ENCODE data around the gene ACSM2B.
"Not testable (repeated sequence)": the region's sequence is repeated elsewhere in the genome, so short reads cannot be mapped to it uniquely, and the experiment has no call there.

Gene ACSM2B

GRCh38 chr16:20576145-20576544 is at the start of gene ACSM2B:
Gene ACSM2B (minus strand): TSS chr16:20576367. CDS start chr16:20564845, 11,522 bp downstream.
- DNase-seq; intact Hi-C loops (cut with DNase I): not testable (repeated sequence)

GRCh38 chr16:20624882-20625807 is 49.0 kb upstream of the ACSM2B start:
- no peak for DNase-seq
- intact Hi-C loops (cut with DNase I), result no loop called here

- intact Hi-C loops (cut with DNase I), result no loop called here
- DNase-seq, result no peak
These were observed 48.0 kb upstream of the ACSM2B start for GRCh38 chr16:20624205-20624604.

GRCh38 chr16:20622498-20622870 is 46.3 kb upstream of the ACSM2B start:
- no peak for DNase-seq
- intact Hi-C loops (cut with DNase I), result no loop called here

GRCh38 chr16:20621406-20621805 is 45.2 kb upstream of the ACSM2B start:
- intact Hi-C loops (cut with DNase I), result no loop called here
- DNase-seq, result no peak

- intact Hi-C loops (cut with DNase I), result no loop called here
- no peak for DNase-seq
These were observed 44.6 kb upstream of the ACSM2B start for GRCh38 chr16:20620770-20621169.

- intact Hi-C loops (cut with DNase I), result no loop called here
- DNase-seq, result no peak
These were observed 43.8 kb upstream of the ACSM2B start for GRCh38 chr16:20620003-20620402.

GRCh38 chr16:20617271-20617670 is 41.1 kb upstream of the ACSM2B start:
- intact Hi-C loops (cut with DNase I), result no loop called here

GRCh38 chr16:20614186-20615141 is 38.3 kb upstream of the ACSM2B start:
- peak in 1 of 10 donors; percentile 70 for DNase-seq
- intact Hi-C loops (cut with DNase I), result no loop called here

More at GRCh38 chr16:20617271-20617670, 41.1 kb upstream of the ACSM2B start:
- DNase-seq, result no peak

GRCh38 chr16:20613481-20614185 is 37.5 kb upstream of the ACSM2B start:
- intact Hi-C loops (cut with DNase I), result no loop called here
- DNase-seq, result peak in 1 of 10 donors; percentile 78

- intact Hi-C loops (cut with DNase I), result no loop called here
- peak in 4 of 10 donors; percentile 29 to 88 (median 57) for DNase-seq
These were observed 36.6 kb upstream of the ACSM2B start for GRCh38 chr16:20612551-20613480.

GRCh38 chr16:20611975-20612481 is 35.9 kb upstream of the ACSM2B start:
- intact Hi-C loops (cut with DNase I), result no loop called here
- peak in 5 of 10 donors; percentile 26 to 86 (median 44) for DNase-seq

- DNase-seq, result peak in 9 of 10 donors; percentile 21 to 92 (median 57)
- intact Hi-C loops (cut with DNase I), result no loop called here
These were observed 35.3 kb upstream of the ACSM2B start for GRCh38 chr16:20611350-20611902.

GRCh38 chr16:20610892-20611349 is 34.8 kb upstream of the ACSM2B start:
- DNase-seq, result peak in 1 of 10 donors; percentile 82
- intact Hi-C loops (cut with DNase I), result no loop called here

- intact Hi-C loops (cut with DNase I), result no loop called here
- DNase-seq, result peak in 1 of 10 donors; percentile 70
These were observed 34.2 kb upstream of the ACSM2B start for GRCh38 chr16:20610211-20610891.

- peak in 1 of 10 donors; percentile 61 for DNase-seq
- intact Hi-C loops (cut with DNase I), result not testable (repeated sequence)
These were observed 26.0 kb upstream of the ACSM2B start for GRCh38 chr16:20602205-20602604.

- intact Hi-C loops (cut with DNase I), result not testable (repeated sequence)
- peak in 2 of 10 donors; percentile 25 to 54 for DNase-seq
These were observed 23.3 kb upstream of the ACSM2B start for GRCh38 chr16:20599475-20599874.
